Brain microvascular endothelial cell (primary cell): ENCODE data around the gene P2RX1.

Experiments
- DNase-seq: peaks from one replicate; pipeline ENCODE4 v3.0.0-alpha.2; 2020
- H3K27ac ChIP-seq: fragments of 250-450 bp; sonication (Bioruptor Pico); 2 replicates; pipeline ENCODE4 v1.5.1; 2020; ENCODE audit warnings: mild to moderate bottlenecking, moderate library complexity
- H3K27me3 ChIP-seq: fragments of 250-450 bp; sonication (Bioruptor Pico); replicated peaks from 2 replicates; pipeline ENCODE4 v1.5.1; 2020; ENCODE audit warnings: mild to moderate bottlenecking
- H3K36me3 ChIP-seq: fragments of 250-450 bp; sonication (Bioruptor Pico); replicated peaks from 2 replicates; pipeline ENCODE4 v1.5.1; 2020; ENCODE audit warnings: mild to moderate bottlenecking
- H3K4me3 ChIP-seq: 2 replicates; pipeline ENCODE4 v1.5.1; 2011; ENCODE audit warnings: low read depth, mild to moderate bottlenecking, control low read depth, low read length, moderate library complexity
- CTCF ChIP-seq: IDR thresholded peaks from 2 replicates; pipeline ENCODE4 v1.5.1; 2011; ENCODE audit warnings: low read depth, mild to moderate bottlenecking, moderate library complexity, low read length, control low read depth, inconsistent platforms; ENCODE audit errors: missing control alignments
- in situ Hi-C: cut with HindIII; loops from 2 replicates; pipeline ENCODE4 v1.10.0; 2017; ENCODE audit warnings: low sequenced_read_pairs, low pct_ligation_motif_present

P2RX1 gene

GRCh38 chr17:3887804-3888203 is 28.5 kb downstream of the P2RX1 start:
- in situ Hi-C loops: no loop called here
- H3K36me3 ChIP-seq: peaks cover 4% of the 10 kb centered on the region
- no peaks in the 10 kb centered on the region for H3K27me3 ChIP-seq
- no peak overlapping the region for H3K4me3 ChIP-seq
- no peak for DNase-seq
- H3K27ac ChIP-seq: peak overlapping the region; percentile 56
- no peak for TF ChIP-seq CTCF

DNA sequence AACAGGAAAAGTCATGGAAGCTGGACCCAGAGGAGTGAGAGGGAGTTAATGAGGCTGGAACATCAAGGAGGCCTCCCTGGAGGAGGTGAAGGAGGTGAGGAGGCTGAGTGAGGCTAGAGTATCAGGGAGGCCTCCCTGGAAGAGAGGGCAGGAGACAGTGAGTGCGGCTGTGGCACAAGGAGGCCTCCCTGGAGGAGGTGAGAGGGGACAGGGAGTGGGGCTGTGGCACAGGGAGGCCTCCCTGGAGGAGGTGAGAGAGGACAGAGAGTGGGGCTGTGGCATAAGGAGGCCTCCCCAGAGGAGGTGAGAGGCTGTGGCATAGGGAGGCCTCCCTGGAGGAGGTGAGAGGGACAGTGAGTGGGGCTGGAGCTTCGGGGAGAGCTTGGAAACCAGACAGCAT is 28.9 kb downstream of the P2RX1 start:
- H3K27me3 ChIP-seq: no peaks in the 10 kb centered on the region
- H3K36me3 ChIP-seq: peaks cover 4% of the 10 kb centered on the region
- no peak for DNase-seq
- in situ Hi-C loops: no loop called here
- no peak overlapping the region for H3K4me3 ChIP-seq
- TF ChIP-seq CTCF: no peak
- no peak overlapping the region for H3K27ac ChIP-seq

- DNase-seq: no peak
- no peak overlapping the region for H3K4me3 ChIP-seq
- H3K27ac ChIP-seq: no peak overlapping the region
- H3K27me3 ChIP-seq: no peaks in the 10 kb centered on the region
- peaks cover 4% of the 10 kb centered on the region for H3K36me3 ChIP-seq
- TF ChIP-seq CTCF: no peak
- in situ Hi-C loops: no loop called here
Measured at GRCh38 chr17:3886776-3887175, 29.5 kb downstream of the P2RX1 start.

DNA sequence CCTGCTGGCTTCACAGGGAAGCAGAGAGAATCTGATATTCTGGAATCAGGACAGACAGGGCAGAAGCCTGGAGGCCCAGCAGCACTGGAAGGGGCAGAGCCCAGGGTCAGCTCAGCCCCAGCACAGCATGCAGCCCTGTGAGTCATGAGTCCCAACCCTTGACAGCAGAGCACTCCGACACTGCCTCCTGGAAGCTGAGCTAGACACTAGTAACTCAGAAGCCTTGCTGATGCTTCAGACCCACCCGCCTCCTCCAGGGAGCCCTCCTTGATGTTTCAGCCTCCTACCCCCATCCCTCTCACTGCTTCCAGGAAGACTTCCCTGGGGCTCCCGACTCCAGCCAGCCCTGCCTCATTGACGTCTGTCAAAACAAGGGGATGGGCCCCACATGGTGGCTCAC is 30.3 kb downstream of the P2RX1 start:
- Histone ChIP-seq H3K27me3 (no peaks in the 10 kb centered on the region), H3K36me3 (peaks cover 4% of the 10 kb centered on the region), H3K27ac (no peak overlapping the region), H3K4me3 (no peak overlapping the region)
- in situ Hi-C loops: no loop called here
- DNase-seq: peak; percentile 81
- TF ChIP-seq CTCF: no peak

GRCh38 chr17:3885271-3885670 is 31.0 kb downstream of the P2RX1 start:
- H3K27me3 ChIP-seq: no peaks in the 10 kb centered on the region
- no peak for TF ChIP-seq CTCF
- H3K36me3 ChIP-seq: peaks cover 4% of the 10 kb centered on the region
- DNase-seq: no peak
- H3K27ac ChIP-seq: no peak overlapping the region
- H3K4me3 ChIP-seq: no peak overlapping the region
- in situ Hi-C loops: no loop called here

- DNase-seq: no peak
- Histone ChIP-seq H3K27me3 (no peaks in the 10 kb centered on the region), H3K4me3 (no peak overlapping the region), H3K27ac (no peak overlapping the region), H3K36me3 (peaks cover 4% of the 10 kb centered on the region)
- in situ Hi-C loops: no loop called here
- no peak for TF ChIP-seq CTCF
Measured at GRCh38 chr17:3884188-3884587, 32.1 kb downstream of the P2RX1 start.
